Measurements from ENCODE around the gene DNMBP.
"Not testable (repeated sequence)": the region's sequence is repeated elsewhere in the genome, so short reads cannot be mapped to it uniquely, and the experiment has no call there.

Gene DNMBP

GRCh38 chr10:99913831-99914235, 95.9 kb downstream of the DNMBP start:
- DNase-seq (ENCODE audit: low read depth) = no peak

DNA sequence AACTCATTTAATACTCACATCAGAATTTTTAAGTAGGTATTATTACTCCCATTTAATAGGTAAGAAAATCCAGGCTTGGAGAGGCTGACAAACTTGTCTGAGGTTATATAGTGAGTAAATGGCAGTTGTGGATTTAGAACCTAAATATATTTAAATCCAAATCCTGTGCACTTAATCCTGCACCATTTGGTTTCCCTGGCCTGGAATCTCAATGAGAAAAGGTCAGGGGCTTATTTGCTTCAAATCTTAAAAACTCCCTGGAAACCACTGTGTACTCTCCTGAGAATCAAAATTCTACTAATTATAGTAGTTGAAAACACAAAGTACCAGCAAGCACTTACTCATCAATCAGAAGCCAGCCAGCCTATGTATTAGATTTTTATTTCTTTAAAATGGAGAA, 97.7 kb downstream of the DNMBP start:
- no peak for DNase-seq (ENCODE audit: low read depth)

DNA sequence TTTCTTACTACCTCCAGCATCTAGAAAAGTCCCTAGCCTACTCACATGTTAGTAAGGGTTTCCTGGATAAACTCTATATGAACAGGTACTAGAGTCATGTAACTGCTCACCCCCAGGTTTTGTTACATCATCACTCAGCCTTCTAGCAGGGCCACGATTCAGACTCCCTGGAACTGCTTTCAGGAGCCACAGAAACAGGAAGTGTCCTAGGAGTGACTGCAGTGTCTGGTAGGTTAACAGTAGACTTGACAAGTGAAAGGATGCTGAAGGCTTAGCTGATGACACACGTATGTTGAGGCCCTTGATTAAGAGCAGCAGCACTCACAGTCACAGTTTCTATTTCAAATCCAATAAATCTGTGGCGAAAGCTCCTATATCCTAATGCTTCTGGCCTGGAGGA, 101.2 kb downstream of the DNMBP start:
- DNase-seq (ENCODE audit: low read depth) = no peak

- DNase-seq (ENCODE audit: low read depth) = no peak
Measured at GRCh38 chr10:99906470-99906869, 103.3 kb downstream of the DNMBP start.

GRCh38 chr10:99905971-99906370, 103.8 kb downstream of the DNMBP start:
- DNase-seq (ENCODE audit: low read depth) = no peak

DNA sequence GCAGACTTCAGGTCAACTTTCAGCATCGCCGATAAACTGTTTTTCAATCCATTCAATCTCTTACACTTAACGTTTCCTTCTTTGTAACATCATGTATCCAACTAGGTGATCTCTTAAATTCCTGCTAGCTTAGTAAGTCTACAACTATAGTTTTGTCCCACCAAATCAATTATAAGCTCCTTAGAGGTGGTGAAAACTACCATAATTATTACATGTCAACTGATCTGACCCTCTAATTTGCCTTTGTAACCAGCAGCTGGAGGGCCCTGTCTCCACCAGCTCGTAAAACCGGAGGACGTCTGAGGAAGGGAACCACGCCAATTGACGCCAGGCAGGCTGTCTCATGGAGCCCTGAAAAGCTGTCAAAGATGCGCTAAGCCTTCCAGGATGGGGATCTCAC, 113.9 kb downstream of the DNMBP start:
- no peak for DNase-seq (ENCODE audit: low read depth)

DNA sequence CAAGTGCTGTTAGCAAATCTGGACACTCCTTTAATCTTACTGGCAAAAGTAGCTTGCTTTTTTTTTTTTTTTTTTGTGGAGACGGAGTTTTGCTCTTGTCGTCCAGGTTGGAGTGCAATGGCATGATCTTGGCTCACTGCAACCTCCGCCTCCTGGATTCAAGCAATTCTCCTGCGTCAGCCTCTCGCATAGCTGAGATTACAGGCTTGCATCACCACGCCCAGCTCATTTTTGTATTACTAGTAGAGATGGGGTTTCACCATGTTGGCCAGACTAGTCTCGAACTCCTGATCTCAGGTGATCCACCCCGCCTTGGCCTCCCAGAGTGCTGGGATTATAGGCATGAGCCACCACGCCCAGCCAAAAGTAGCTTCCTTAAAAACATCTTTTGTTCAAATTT, 114.7 kb downstream of the DNMBP start:
- not testable (repeated sequence) for DNase-seq (ENCODE audit: low read depth)

- no peak for DNase-seq (ENCODE audit: low read depth)
Measured at GRCh38 chr10:99894613-99895012, 115.1 kb downstream of the DNMBP start.

DNA sequence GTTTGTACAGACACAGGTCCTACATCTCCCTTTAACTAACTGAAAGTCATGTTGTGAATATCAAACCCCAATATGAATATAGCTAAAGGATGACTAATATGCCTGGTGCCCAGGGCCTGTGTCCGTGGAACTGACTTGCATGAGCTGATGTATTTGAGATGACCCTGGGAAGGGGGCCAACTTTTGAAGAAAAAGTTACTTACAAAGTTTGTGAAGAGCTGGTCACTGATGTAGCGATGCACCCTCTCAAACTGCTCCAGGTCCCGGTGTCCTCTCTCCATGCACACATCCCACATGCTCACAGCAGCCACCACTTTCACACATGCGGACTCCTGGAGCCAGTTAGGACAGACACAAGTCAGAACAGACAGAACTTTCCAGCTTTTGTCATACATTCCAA, 121.1 kb downstream of the DNMBP start:
- peak; percentile 40 for DNase-seq (ENCODE audit: low read depth)

GRCh38 chr10:99883523-99883922, 126.2 kb downstream of the DNMBP start:
- DNase-seq (ENCODE audit: low read depth) = no peak

GRCh38 chr10:99881371-99881770, 128.4 kb downstream of the DNMBP start:
- no peak for DNase-seq (ENCODE audit: low read depth)

- no peak for DNase-seq (ENCODE audit: low read depth)
Measured at GRCh38 chr10:99880080-99880835, 129.5 kb downstream of the DNMBP start.

DNA sequence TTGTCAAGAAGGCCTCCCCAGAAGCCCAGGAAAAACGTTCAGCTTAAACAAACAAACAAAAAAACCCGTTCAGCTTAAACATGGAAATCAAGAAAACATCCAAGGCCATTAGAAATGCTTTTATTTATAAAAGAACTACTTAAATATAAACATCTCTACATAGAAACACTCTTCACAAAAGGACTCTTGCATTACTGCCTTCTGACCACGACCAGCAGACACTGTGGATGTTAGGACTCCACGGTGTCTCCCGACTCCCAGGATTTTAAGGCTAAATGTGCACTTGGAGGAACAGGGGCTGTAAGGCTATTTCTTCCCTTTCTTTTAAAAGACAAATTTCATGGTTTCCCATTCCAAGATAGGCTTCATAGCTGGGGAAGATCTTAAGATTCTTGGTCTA, 134.3 kb downstream of the DNMBP start:
- DNase-seq (ENCODE audit: low read depth) = no peak

- no peak for DNase-seq (ENCODE audit: low read depth)
Measured at GRCh38 chr10:99874341-99875085, 135.2 kb downstream of the DNMBP start.

DNA sequence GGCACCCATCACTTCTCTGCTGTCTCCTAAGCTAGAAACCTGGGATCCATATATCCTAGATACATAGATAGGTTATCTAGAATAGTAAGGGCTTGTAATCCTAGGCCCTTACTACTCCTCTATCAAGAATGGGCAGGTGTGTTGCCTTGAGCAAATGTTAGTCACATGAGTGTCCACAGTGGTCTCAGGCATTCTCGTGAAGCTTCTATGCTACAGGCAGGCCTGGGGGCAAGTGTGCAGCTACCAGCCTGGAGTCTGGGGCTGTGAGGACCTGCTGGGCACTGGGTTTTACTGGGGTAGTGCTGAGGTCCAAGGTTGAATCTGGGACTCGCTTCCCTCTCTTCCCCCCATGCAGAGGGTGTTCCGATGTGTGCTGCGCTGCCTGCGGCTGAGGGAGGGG, 135.9 kb downstream of the DNMBP start:
- DNase-seq (ENCODE audit: low read depth) = no peak

DNA sequence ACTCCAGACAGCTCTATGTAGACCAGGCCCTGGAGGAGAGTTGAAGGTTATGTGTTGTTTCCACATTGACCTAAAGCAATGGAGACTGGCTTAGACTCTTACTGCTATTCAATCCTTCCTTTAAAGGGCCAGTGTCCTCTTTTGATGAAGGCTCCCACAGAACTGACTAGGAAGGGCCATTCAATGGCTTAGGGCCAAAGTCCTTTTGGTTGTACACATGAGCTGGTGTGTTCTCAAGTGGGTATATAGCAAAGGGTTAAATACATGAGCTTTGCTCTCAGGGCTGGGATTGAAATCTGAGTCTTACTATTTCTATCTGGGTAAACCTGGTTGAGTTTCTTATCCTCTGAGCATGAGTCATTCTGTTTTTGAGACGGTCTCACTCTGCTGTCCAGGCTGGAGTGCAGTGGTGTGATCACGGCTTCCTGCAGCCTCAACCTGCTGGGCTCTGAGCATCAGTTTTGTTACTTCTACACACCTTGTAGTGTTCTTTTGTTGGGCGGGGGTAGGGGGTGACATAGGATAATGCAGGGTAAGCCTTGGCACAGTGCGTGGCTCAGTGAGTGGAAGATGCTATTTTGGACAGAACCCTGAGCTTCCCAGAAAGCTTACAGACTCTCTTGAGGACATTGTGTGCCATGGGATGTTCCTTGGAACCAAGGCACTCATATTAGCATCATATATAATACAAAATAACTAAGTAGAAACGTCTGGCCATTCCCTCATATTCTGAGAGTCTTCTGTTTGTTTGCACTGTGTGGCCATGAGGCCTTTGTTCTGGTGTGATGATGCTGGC, 137.2 kb downstream of the DNMBP start:
- DNase-seq (ENCODE audit: low read depth) = no peak

DNA sequence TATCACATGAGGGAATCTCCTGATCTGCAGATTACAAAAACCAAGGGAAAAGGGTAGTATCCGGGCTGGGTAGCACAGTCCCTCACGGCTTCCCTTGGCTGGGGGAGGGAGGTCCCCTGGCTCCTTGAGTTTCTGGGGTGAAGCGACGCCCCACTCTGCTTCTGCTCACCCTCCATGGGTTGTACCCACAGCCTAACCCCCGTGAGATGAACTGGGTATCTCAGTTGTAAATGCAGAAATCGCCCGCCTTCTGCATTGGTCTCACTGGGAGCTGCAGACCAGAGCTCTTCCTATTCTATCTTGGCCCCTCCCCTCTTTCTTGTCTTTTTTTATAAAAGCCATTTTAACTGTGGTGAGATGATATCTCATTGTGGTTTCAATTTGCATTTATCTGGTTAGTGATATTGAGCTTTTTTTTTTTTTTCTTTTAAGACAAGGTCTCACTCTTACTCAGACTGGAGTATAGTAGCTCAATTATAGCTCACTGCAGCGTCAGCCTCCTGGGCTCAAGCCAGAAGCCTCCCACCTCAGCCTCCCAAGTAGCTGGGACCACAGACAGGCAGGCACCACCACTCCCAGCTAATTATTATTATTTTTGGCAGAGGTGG, 139.5 kb downstream of the DNMBP start:
- DNase-seq (ENCODE audit: low read depth) = no peak

- DNase-seq (ENCODE audit: low read depth) = no peak
Measured at GRCh38 chr10:99869581-99870122, 140.1 kb downstream of the DNMBP start.

DNA sequence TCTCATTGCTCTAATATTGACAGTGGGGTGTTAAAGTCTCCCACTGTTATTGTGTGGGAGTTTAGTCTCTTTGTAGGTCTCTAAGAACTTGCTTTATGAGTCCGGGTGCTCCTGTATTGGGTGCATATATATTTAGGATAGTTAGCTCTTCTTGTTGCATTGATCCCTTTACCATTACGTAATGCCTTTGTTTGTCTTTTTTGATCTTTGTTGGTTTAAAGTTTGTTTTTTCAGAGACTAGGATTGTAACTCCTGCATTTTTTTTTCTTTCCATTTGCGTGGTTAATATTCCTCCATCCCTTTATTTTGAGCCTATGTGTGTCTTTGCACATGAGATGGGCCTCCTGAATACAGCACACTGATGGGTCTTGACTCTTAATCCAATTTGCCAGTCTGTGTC, 142.5 kb downstream of the DNMBP start:
- DNase-seq (ENCODE audit: low read depth) = not testable (repeated sequence)

- DNase-seq (ENCODE audit: low read depth) = peak; percentile 82
Measured at GRCh38 chr10:99863535-99864240, 146.1 kb downstream of the DNMBP start.

DNA sequence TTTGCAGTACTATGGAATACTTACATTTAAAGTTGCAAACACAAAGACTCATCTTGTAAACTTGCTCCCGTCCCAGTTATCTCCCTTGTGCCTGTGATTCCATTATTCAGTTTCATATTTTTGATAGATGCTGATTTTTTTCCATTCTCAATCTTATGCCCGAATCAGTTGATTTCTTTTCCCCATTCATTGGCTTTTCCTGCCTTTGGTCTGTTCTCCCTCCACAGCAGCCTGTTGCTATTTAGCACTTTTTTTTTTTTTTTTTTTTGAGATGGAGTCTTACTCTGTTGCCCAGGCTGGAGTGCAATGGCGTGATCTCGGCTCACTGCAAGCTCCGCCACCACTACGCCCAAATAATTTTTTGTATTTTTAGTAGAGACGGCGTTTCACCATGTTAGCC, 149.3 kb downstream of the DNMBP start:
- DNase-seq (ENCODE audit: low read depth) = no peak
